Neural progenitor cell (in vitro differentiated cells): ENCODE data around the gene TMEM219. TPM values are rescaled to one million over a fixed set of nuclear protein-coding genes. Genes with fewer than 3 reads are reported as not detected.
A peak's percentile ranks its signal among the peaks of the same experiment; 100 is the strongest.

Experiments used
- DNase-seq: peaks from one replicate; pipeline ENCODE4 v3.0.0-alpha.2; 2016; ENCODE audit warnings: low spot score
- H2AFZ ChIP-seq: fragments of 200-600 bp; sonication (generic); replicated peaks from 2 replicates; pipeline ENCODE4 v1.6.1; 2016; ENCODE audit warnings: antibody characterized with exemption
- H3F3A ChIP-seq: fragments of 200-600 bp; sonication (generic); 2 replicates; pipeline ENCODE4 v1.6.1; 2016; ENCODE audit warnings: antibody characterized with exemption, low read depth
- H3K27ac ChIP-seq: fragments of 200-600 bp; sonication (generic); 2 replicates; pipeline ENCODE4 v1.5.1; 2016; ENCODE audit warnings: mild to moderate bottlenecking
- H3K27me3 ChIP-seq: fragments of 200-600 bp; sonication (generic); 2 replicates; pipeline ENCODE4 v1.6.1; 2016; ENCODE audit warnings: mild to moderate bottlenecking, moderate library complexity
- H3K36me3 ChIP-seq: fragments of 200-600 bp; sonication (generic); 2 replicates; pipeline ENCODE4 v1.5.1; 2016
- H3K4me1 ChIP-seq: fragments of 200-600 bp; sonication (generic); 2 replicates; pipeline ENCODE4 v1.6.1; 2016; ENCODE audit warnings: mixed run types
- H3K4me2 ChIP-seq: fragments of 200-600 bp; sonication (generic); 2 replicates; pipeline ENCODE4 v1.6.1; 2016
- H3K4me3 ChIP-seq: fragments of 200-600 bp; sonication (generic); 2 replicates; pipeline ENCODE4 v1.5.1; 2016
- H3K79me2 ChIP-seq: fragments of 200-600 bp; sonication (generic); 2 replicates; pipeline ENCODE4 v1.6.1; 2016; ENCODE audit warnings: low read depth
- H3K9ac ChIP-seq: fragments of 200-600 bp; sonication (generic); 2 replicates; pipeline ENCODE4 v1.6.1; 2016
- H3K9me3 ChIP-seq: fragments of 200-600 bp; sonication (generic); 2 replicates; pipeline ENCODE4 v1.5.1; 2016; ENCODE audit warnings: low read depth
- H4K20me1 ChIP-seq: fragments of 200-600 bp; sonication (generic); 2 replicates; pipeline ENCODE4 v1.6.1; 2016; ENCODE audit warnings: low read depth
- H3K27ac Mint-ChIP-seq: 3 replicates; pipeline ENCODE4 v1.8.0; 2021; ENCODE audit warnings: mixed read lengths
- H3K27me3 Mint-ChIP-seq: 2 replicates; pipeline ENCODE4 v1.8.0; 2022; ENCODE audit warnings: low read depth, mild to moderate bottlenecking, inconsistent platforms, moderate library complexity, mixed read lengths; ENCODE audit not compliant: insufficient read depth
- H3K36me3 Mint-ChIP-seq: 3 replicates; pipeline ENCODE4 v1.8.0; 2021; ENCODE audit warnings: mixed read lengths
- H3K4me1 Mint-ChIP-seq: 3 replicates; pipeline ENCODE4 v1.8.0; 2021; ENCODE audit warnings: mixed read lengths
- H3K4me3 Mint-ChIP-seq: 3 replicates; pipeline ENCODE4 v1.8.0; 2021; ENCODE audit warnings: mild to moderate bottlenecking, moderate library complexity, mixed read lengths
- H3K9me3 Mint-ChIP-seq: 3 replicates; pipeline ENCODE4 v1.8.0; 2020; ENCODE audit warnings: mixed read lengths
- EZH2 ChIP-seq: fragments of 200-600 bp; sonication (generic); IDR thresholded peaks from 2 replicates; pipeline ENCODE4 v1.6.1; 2017; ENCODE audit warnings: antibody characterized with exemption, mild to moderate bottlenecking, moderate library complexity
- EZH2phosphoT487 ChIP-seq: fragments of 200-600 bp; sonication (generic); IDR thresholded peaks from 2 replicates; pipeline ENCODE4 v1.6.1; 2017; ENCODE audit warnings: antibody characterized with exemption
- total RNA-seq: library from RNA; depleted of rRNA; stranded (reverse); fragments of >200 nt; gene quantifications from 2 replicates; pipeline ENCODE4 v1.2.3, GENCODE V29; 2015; ENCODE audit warnings: low replicate concordance
- TF ChIP-seq, protein P1 (sequence below): fragments of 200-600 bp; sonication (generic); IDR thresholded peaks from 2 replicates; pipeline ENCODE4 v1.5.1; 2017; ENCODE audit warnings: antibody characterized with exemption, mild to moderate bottlenecking

The TMEM219 gene, protein sequence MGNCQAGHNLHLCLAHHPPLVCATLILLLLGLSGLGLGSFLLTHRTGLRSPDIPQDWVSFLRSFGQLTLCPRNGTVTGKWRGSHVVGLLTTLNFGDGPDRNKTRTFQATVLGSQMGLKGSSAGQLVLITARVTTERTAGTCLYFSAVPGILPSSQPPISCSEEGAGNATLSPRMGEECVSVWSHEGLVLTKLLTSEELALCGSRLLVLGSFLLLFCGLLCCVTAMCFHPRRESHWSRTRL
- 50.7 and 123 TPM in 2 replicates for total RNA-seq

DNA sequence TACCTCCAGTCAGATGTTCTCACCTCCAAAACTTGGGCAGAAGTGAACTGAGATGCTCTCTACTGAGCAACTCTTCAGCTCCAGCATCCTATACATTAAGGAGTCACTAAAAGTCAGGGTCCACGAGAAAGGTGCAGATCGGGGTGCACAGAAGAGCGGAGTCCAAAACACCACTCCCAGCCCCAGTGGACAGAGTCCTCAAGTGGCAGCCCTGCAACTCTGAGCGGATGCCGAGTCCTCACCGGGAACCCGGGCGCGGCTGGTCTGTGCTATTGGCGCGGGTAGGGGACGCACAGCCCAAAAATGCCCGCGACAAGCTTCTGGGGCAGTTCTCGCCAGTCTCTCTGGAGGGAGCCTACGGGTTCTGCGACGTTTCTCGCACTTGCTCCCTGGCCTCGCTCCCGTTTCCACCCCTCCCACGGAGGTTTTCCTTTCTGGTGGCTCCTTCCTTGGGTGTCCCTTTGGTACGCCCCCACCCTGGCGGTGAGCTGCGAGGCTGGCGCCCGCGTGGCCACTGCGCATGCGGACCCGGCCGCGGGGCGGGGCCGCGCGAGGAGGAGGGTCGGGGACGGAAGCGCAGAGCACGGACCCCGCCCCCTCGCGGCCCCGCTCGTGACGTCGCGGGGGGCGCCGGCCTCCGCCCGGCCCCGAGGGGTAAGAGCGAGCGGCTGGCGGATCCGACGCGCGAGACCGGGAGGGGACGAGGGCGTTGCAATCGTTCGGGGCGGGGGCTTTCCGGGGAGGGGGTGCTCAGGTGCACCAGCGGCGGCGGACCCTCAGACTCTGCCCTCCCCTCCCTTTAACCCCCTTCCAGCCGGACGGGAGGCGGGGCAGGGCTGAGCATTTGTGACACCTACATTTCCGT lies at the start of gene TMEM219:
Gene TMEM219 (plus strand): TSS at position 601 of the 865 bp plus-strand sequence. CDS start 1,065 bp downstream, outside the sequence.
- Histone ChIP-seq H3K9ac (peak within 1 kb of the TSS; percentile 9), H3K27ac (no peak within 1 kb of the TSS), H3K79me2 (no peaks in the 10 kb centered on the region), H3K27me3 (no peaks in the 10 kb centered on the region), H2AFZ (peak within 1 kb of the TSS; percentile 90), H3K36me3 (no peaks in the 10 kb centered on the region), H3K4me3 (peak within 1 kb of the TSS; percentile 66), H3K4me1 (peaks cover 7% of the 10 kb centered on the region), H4K20me1 (no peaks in the 10 kb centered on the region), H3K4me2 (peak within 1 kb of the TSS; percentile 96), H3K9me3 (no peaks in the 10 kb centered on the region), H3F3A (peaks cover 16% of the 10 kb centered on the region)
- DNase-seq = peak; percentile 94
- Mint-ChIP-seq H3K4me1 (peaks cover 21% of the 10 kb centered on the region), H3K4me3 (peak within 1 kb of the TSS; percentile 91), H3K36me3 (peaks cover 7% of the 10 kb centered on the region), H3K27me3 (peaks cover 2% of the 10 kb centered on the region), H3K9me3 (no peaks in the 10 kb centered on the region), H3K27ac (peak within 1 kb of the TSS; percentile 38)
- TF ChIP-seq, protein P1, sequence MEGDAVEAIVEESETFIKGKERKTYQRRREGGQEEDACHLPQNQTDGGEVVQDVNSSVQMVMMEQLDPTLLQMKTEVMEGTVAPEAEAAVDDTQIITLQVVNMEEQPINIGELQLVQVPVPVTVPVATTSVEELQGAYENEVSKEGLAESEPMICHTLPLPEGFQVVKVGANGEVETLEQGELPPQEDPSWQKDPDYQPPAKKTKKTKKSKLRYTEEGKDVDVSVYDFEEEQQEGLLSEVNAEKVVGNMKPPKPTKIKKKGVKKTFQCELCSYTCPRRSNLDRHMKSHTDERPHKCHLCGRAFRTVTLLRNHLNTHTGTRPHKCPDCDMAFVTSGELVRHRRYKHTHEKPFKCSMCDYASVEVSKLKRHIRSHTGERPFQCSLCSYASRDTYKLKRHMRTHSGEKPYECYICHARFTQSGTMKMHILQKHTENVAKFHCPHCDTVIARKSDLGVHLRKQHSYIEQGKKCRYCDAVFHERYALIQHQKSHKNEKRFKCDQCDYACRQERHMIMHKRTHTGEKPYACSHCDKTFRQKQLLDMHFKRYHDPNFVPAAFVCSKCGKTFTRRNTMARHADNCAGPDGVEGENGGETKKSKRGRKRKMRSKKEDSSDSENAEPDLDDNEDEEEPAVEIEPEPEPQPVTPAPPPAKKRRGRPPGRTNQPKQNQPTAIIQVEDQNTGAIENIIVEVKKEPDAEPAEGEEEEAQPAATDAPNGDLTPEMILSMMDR = peak; percentile 50
- TF ChIP-seq EZH2phosphoT487 (no peak), EZH2 (peak; percentile 27)

DNA sequence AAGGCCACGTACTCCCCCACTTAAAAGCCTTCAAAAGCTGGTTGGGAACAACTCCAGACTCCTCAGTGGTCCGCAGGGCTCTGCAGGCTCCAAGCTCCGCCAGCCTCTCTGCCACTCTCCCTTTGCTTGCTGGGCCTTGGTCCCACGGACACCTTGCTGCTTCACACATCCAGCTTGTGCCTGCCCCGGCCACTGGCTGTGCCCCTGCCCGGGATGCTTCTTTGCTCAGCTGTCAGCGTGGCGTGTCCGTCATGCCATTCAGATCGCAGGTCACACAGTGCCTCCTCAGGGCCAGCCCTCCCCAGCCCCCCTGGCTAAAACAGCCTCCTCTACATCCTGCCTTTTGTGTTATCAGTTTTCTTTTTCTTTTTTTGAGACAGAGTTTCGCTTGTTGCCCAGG lies 49.8 kb upstream of the TMEM219 start:
- Histone ChIP-seq H3K36me3 (no peaks in the 10 kb centered on the region), H2AFZ (no peak overlapping the region), H3K27ac (no peak overlapping the region), H4K20me1 (no peaks in the 10 kb centered on the region), H3F3A (peaks cover 10% of the 10 kb centered on the region), H3K4me3 (no peak overlapping the region), H3K4me1 (no peaks in the 10 kb centered on the region), H3K9me3 (no peaks in the 10 kb centered on the region), H3K79me2 (no peaks in the 10 kb centered on the region), H3K4me2 (no peak overlapping the region), H3K27me3 (no peaks in the 10 kb centered on the region), H3K9ac (peak overlapping the region; percentile 37)
- no peak overlapping the region for H3K27ac Mint-ChIP-seq
- no peak for TF ChIP-seq EZH2
- TF ChIP-seq, protein P1 = no peak
- TF ChIP-seq EZH2phosphoT487 = no peak
- no peak for DNase-seq
- H3K27me3 Mint-ChIP-seq = no peaks in the 10 kb centered on the region
- H3K9me3 Mint-ChIP-seq = no peaks in the 10 kb centered on the region
- no peak overlapping the region for H3K4me3 Mint-ChIP-seq
- peaks cover 9% of the 10 kb centered on the region for H3K36me3 Mint-ChIP-seq
- H3K4me1 Mint-ChIP-seq = peaks cover 3% of the 10 kb centered on the region

DNA sequence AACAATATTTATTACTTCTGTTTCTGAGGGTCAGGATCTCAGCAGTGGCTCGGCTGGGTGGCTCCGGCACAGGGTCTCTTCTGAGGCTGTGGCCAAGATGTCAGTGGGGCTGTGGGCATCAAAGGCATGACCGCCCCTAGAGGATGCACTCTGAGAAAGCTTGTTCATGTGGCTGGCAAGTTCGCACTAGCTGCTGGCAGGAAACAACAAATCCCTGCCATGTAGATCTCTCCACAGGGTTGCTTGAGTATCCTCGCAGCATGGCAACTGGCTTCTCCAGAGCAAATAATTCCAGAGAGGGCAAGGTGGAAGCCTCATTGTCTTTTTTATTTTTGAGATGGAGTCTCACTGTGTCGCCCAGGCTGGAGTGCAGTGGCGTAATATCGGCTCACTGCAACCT lies 48.4 kb upstream of the TMEM219 start:
- no peak overlapping the region for H2AFZ ChIP-seq
- H3K36me3 ChIP-seq = peaks cover 2% of the 10 kb centered on the region
- H3F3A ChIP-seq = peaks cover 8% of the 10 kb centered on the region
- no peaks in the 10 kb centered on the region for H4K20me1 ChIP-seq
- H3K4me3 ChIP-seq = no peak overlapping the region
- no peak overlapping the region for H3K4me3 Mint-ChIP-seq
- H3K4me1 ChIP-seq = no peaks in the 10 kb centered on the region
- H3K4me2 ChIP-seq = no peak overlapping the region
- H3K79me2 ChIP-seq = no peaks in the 10 kb centered on the region
- H3K4me1 Mint-ChIP-seq = peaks cover 3% of the 10 kb centered on the region
- H3K27ac ChIP-seq = no peak overlapping the region
- no peaks in the 10 kb centered on the region for H3K9me3 ChIP-seq
- no peaks in the 10 kb centered on the region for H3K27me3 Mint-ChIP-seq
- TF ChIP-seq, protein P1 = no peak
- TF ChIP-seq EZH2 (no peak), EZH2phosphoT487 (no peak)
- no peak overlapping the region for H3K27ac Mint-ChIP-seq
- H3K27me3 ChIP-seq = no peaks in the 10 kb centered on the region
- peaks cover 9% of the 10 kb centered on the region for H3K36me3 Mint-ChIP-seq
- no peak for DNase-seq
- no peak overlapping the region for H3K9ac ChIP-seq
- H3K9me3 Mint-ChIP-seq = no peaks in the 10 kb centered on the region
